GM10248 (cell line): ENCODE data around the gene RGSL1.
"Not testable (repeated sequence)": the region's sequence is repeated elsewhere in the genome, so short reads cannot be mapped to it uniquely, and the experiment has no call there.

Experiments
- CTCF ChIA-PET: fragments of 300-600 bp; sonication (Branson Sonifier 250); formaldehyde crosslinking; extraction: SDS; loops from one replicate; lab custom pipeline; 2021; ENCODE audit warnings: antibody characterized with exemption; lab: Yijun Ruan, JAX
- POLR2A ChIA-PET: fragments of 350-650 bp; sonication (Branson Sonifier 250); formaldehyde crosslinking; extraction: SDS; loops from one replicate; lab custom pipeline; 2020; ENCODE audit warnings: antibody characterized with exemption; lab: Yijun Ruan, JAX
- DNase-seq: peaks from one replicate; pipeline ENCODE4 v3.0.0; 2012; ENCODE audit errors: extremely low spot score
- CTCF ChIP-seq: IDR thresholded peaks from 2 replicates; pipeline ENCODE4 v1.5.1; 2012; ENCODE audit warnings: mild to moderate bottlenecking, low read depth; ENCODE audit errors: extremely low read depth, missing control alignments, control extremely low read depth

Gene RGSL1

GRCh38 chr1:182441719-182442118, 8.2 kb upstream of the RGSL1 start:
- ChIA-PET POLR2A (no interaction called here), CTCF (interaction anchor here (0.9 to 1.3 kb wide), 3 partner anchors 14 to 341 kb away, joined by 4 to 6 read pairs (median 4); no protein-coding TSS in a partner anchor)
- no peak for DNase-seq
- TF ChIP-seq CTCF, result no peak

DNA sequence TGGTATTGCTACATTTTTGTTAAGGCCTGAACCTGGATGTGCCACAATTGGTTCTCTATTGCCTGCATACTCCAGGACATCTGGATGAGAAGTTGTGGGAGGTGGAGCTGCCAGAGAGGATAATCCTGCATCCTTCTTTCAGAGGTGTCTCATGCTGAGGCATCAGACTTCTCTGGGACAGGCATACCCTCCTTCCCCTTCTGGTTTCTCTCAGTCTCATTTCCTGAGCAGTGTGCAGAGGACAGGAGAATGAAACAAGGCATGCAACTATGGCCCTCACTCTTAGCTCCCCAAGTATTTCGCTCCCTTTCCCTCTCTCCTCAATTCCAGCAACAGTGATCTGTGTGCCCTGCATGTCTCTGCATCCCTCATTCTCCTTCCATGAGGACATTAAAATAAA, 7.6 kb upstream of the RGSL1 start:
- ChIA-PET POLR2A (no interaction called here), CTCF (interaction anchor here (0.9 to 1.3 kb wide), 3 partner anchors 15 to 341 kb away, joined by 4 to 6 read pairs (median 4); no protein-coding TSS in a partner anchor)
- TF ChIP-seq CTCF, result no peak
- DNase-seq, result no peak

DNA sequence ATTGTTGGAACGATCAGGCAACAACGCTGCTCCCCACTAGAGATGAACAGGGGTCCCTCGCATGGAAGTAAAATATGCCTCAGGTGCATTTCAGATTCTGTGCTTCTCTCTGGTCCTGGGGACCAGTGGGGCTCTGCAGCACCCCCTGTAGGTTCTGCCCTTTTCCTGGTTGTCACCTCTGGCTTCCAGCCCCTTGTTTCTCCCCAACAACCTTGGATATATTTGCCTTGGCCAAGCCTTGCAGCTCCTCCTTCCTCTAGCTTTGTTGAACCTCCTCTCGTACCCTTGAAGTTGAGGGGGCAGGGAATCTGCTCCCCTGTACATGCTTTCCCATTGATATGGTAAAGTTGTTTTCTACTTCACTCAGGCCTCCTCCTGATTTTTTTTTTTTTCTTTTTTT, 5.4 kb upstream of the RGSL1 start:
- no peak for DNase-seq
- CTCF ChIA-PET, result interaction anchor here (0.7 to 2.3 kb wide), 11 partner anchors 10 to 343 kb away, joined by 3 to 9 read pairs (median 3); no protein-coding TSS in a partner anchor
- TF ChIP-seq CTCF, result peak; percentile 7
- POLR2A ChIA-PET, result no interaction called here

GRCh38 chr1:182446033-182446669, 3.8 kb upstream of the RGSL1 start:
- ChIA-PET POLR2A (no interaction called here), CTCF (interaction anchor here (2.0 kb wide), 1 partner anchor 11 kb away, joined by 9 read pairs; no protein-coding TSS in a partner anchor)
- peak; percentile 63 for DNase-seq
- TF ChIP-seq CTCF, result peak; percentile 56

- DNase-seq, POLR2A ChIA-PET: not testable (repeated sequence)
- CTCF ChIA-PET, result interaction anchor here (1.0 to 1.7 kb wide), 9 partner anchors 9 to 340 kb away, joined by 3 to 7 read pairs (median 4); no protein-coding TSS in a partner anchor
These were observed 2.8 kb upstream of the RGSL1 start for GRCh38 chr1:182447124-182447523.

DNA sequence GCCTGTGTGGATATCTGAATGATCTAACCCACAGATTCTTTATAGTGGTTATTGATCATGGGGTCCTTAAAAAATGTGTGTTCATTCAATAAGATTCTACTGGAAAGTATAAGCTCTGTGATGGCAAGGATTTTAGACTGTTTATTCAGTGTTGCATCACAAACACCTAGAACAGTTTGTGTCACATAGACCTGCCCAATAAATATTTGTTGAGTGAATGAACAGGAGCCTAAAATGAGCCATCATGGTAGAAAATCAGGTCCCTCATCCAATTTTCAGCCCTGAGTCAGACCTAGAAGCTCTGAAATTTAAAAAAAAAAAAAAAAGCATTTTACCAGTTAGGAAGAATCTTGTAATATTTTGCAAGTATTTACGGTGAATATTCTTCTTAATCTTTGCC, 2.3 kb upstream of the RGSL1 start:
- DNase-seq, result no peak
- ChIA-PET CTCF (interaction anchor here (1.0 to 1.7 kb wide), 9 partner anchors 9 to 340 kb away, joined by 3 to 7 read pairs (median 4); no protein-coding TSS in a partner anchor), POLR2A (no interaction called here)
- TF ChIP-seq CTCF, result no peak

- no peak for DNase-seq
- CTCF ChIA-PET, result interaction anchor here (1.2 to 1.3 kb wide), 2 partner anchors 329 to 369 kb away, joined by 3 read pairs; no protein-coding TSS in a partner anchor
- POLR2A ChIA-PET, result no interaction called here
- TF ChIP-seq CTCF, result no peak
These were observed 3.7 kb downstream of the RGSL1 start for GRCh38 chr1:182453631-182454030.
